Gastrocnemius medialis (tissue), 4 donors: ENCODE results near the gene REG3G. TPM values are rescaled to one million over a fixed set of nuclear protein-coding genes. Genes with fewer than 3 reads are reported as not detected.

Experiments
- ATAC-seq, 2 donors: fragments of 150-250 bp; one replicate each; pipeline ENCODE4 v1.9.1; 2016
- DNase-seq, 2 donors: peaks; one replicate each; pipeline ENCODE4 v3.0.0-alpha.2; 2019
- H3K27ac ChIP-seq, 4 donors: fragments of 200-600 bp; sonication (generic); 1 replicate in 1 of 4; 2 replicates in 3 of 4; pipeline ENCODE4 v1.5.1; 2016 to 2018; ENCODE audit warnings: mild to moderate bottlenecking in 2 of 4, moderate library complexity in 1 of 4
- H3K27me3 ChIP-seq, 3 donors: fragments of 200-600 bp; sonication (generic) in 2 of 3; 1 replicate in 1 of 3; 2 replicates in 2 of 3; pipeline versions ENCODE4 v1.5.1 to v1.6.0; 2016 to 2019; ENCODE audit warnings: mild to moderate bottlenecking in 1 of 3, moderate library complexity in 1 of 3
- H3K36me3 ChIP-seq, 2 donors: fragments of 200-600 bp; sonication (generic) in 1 of 2; one replicate each; pipeline ENCODE4 v1.5.1; 2017 to 2018
- H3K4me1 ChIP-seq, 2 donors: fragments of 200-600 bp; sonication (generic) in 1 of 2; one replicate each; pipeline ENCODE4 v1.5.1; 2016 to 2017; ENCODE audit warnings: mild to moderate bottlenecking in 2 of 2
- H3K4me3 ChIP-seq, 4 donors: fragments of 200-600 bp; sonication (generic) in 3 of 4; 1 replicate in 1 of 4; 2 replicates in 3 of 4; pipeline ENCODE4 v1.5.1; 2016 to 2019; ENCODE audit warnings: mild to moderate bottlenecking in 2 of 4
- H3K9me3 ChIP-seq, 3 donors: fragments of 200-600 bp; sonication (generic) in 2 of 3; 1 replicate in 1 of 3; 2 replicates in 2 of 3; pipeline ENCODE4 v1.5.1; 2016 to 2019
- CTCF ChIP-seq, 5 experiments: fragments of 450-650 bp in 3 of 5; fragments of 200-600 bp in 2 of 5; sonication (generic) in 2 of 5; IDR thresholded peaks in 4 of 5; conservative IDR thresholded peaks in 1 of 5; 1 replicate in 4 of 5; 2 replicates in 1 of 5; pipeline ENCODE4 v1.5.1; 2016 to 2019; ENCODE audit warnings: antibody characterized with exemption in 5 of 5, mild to moderate bottlenecking in 3 of 5, moderate library complexity in 3 of 5
- POLR2A ChIP-seq, 2 donors: fragments of 450-650 bp; IDR thresholded peaks; one replicate each; pipeline ENCODE4 v1.6.1; 2017; ENCODE audit warnings: antibody characterized with exemption in 2 of 2, mild to moderate bottlenecking in 2 of 2, moderate library complexity in 2 of 2
- in situ Hi-C, 4 donors: fragments of 200-750 bp; cut with MboI; loops; one replicate each; pipeline versions ENCODE4 v1.15.0 to v1.8.0; 2017; ENCODE audit warnings: low sequenced_read_pairs in 4 of 4
- intact Hi-C: fragments of 100-400 bp; cut with DNase I; formaldehyde crosslinking; loops from one replicate; pipeline ENCODE4 v1.15.1; 2023; ENCODE audit warnings: low total_unique reads
- total RNA-seq, 4 donors: library from RNA; depleted of rRNA; stranded (reverse); fragments of >200 nt; gene quantifications; one replicate each; pipeline versions ENCODE4 v1.1.0 to v1.2.3, GENCODE V29; 2016

Gene REG3G
- total RNA-seq, 4 donors from 2014 or later: not detected

DNA sequence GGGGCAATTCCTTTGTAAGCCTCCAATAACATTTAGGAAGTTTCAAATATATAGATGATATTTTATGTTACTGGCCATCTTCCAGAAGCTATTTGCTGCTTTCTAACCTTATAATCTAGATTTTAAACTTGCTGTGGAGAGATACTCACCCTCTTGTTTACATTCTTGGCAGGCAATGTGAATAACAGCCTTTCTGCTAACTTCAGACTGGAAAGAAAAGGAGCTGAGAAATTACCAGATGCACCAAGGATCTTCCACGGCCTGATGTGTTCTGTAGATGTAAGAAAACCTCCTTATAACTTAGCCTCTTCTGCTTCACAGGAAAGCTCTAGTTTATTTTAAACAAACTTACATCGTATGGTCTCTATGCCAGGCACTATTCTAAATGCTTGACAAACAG lies 45.6 kb downstream of the REG3G start:
- intact Hi-C loops: no loop called here
- Histone ChIP-seq H3K36me3 (no peaks in the 10 kb centered on the region), H3K27me3 (no peaks in the 10 kb centered on the region), H3K9me3 (no peaks in the 10 kb centered on the region), H3K4me1 (no peaks in the 10 kb centered on the region), H3K27ac (no peak overlapping the region), H3K4me3 (no peak overlapping the region)
- ATAC-seq: no peak
- no peak for DNase-seq
- TF ChIP-seq POLR2A (IDR thresholded peaks at IDR 0.05) (no peak), CTCF (IDR thresholded peaks at IDR 0.05 in 4 of 5, conservative IDR thresholded peaks at IDR 0.05 in 1 of 5) (no peak)
- in situ Hi-C loops: no loop called here

Other genes starting within 250 kb of the REG3G start
- gene REG1B, start 62.3 kb downstream of the REG3G start, total RNA-seq: 1 to 10 TPM in 1 of 4 donors, not detected in 3; 1.4 TPM
- gene REG1A, start 94.8 kb downstream of the REG3G start, total RNA-seq: not detected
- not detected for gene REG3A, start 134.1 kb downstream of the REG3G start, total RNA-seq